GM19099 (cell line): ENCODE data around the gene TOP2B.

ENCODE experiments used
- POLR2A ChIP-seq: IDR thresholded peaks from 3 replicates; pipeline ENCODE4 v1.6.1; 2011; ENCODE audit warnings: low read depth; ENCODE audit not compliant: insufficient read length; ENCODE audit errors: extremely low read depth

TOP2B gene

GRCh38 chr3:25547943-25548674 is 116.6 kb downstream of the TOP2B start:
- no peak for TF ChIP-seq POLR2A
